Measurements from ENCODE around the gene INAFM2. TPM values are rescaled to one million over a fixed set of nuclear protein-coding genes. Genes with fewer than 3 reads are reported as not detected.

The INAFM2 gene
- polyA plus RNA-seq, 1 donor from 2014 or later = 14.8 TPM

DNA sequence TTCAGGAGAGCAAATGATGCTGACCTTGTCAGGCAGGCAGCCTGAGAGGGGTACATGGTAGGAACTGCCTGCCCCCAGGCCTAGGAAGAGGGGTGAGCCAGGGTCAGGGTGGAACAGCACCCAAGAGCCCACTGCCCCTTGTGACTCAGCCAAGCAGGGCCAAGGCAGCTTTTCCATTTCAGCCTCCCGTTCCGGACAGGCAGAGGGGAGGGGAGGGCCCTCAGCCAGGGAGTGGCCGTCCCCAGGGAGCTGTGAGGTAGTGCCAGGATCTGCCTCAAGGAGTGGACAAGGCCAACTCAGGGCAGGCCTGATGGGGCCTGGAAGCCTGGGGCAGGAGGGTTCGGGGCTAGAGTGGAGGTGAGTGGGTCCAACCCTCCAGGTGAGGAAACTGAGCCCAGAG is 35.5 kb upstream of the INAFM2 start:
- H3K4me2 ChIP-seq (ENCODE audit: low read length) = no peak overlapping the region
- TF ChIP-seq POLR2AphosphoS5 (IDR thresholded peaks at IDR 0.05) (no peak), RAD21 (conservative IDR thresholded peaks at IDR 0.05) (no peak), EP300 (conservative IDR thresholded peaks at IDR 0.05; ENCODE audit: poor library complexity, severe bottlenecking) (no peak)
- no peak overlapping the region for H2AFZ ChIP-seq (ENCODE audit: low read depth, low read length)
- no peaks in the 10 kb centered on the region for H4K20me1 ChIP-seq (ENCODE audit: insufficient read depth)
- H3F3A ChIP-seq (ENCODE audit: insufficient read depth, low read length, poor library complexity, severe bottlenecking) = no peaks in the 10 kb centered on the region
- H3K27ac ChIP-seq (ENCODE audit: low read length) = no peak overlapping the region
- H3K27me3 ChIP-seq (ENCODE audit: insufficient read depth, low read depth, low read length) = peaks cover 15% of the 10 kb centered on the region
- H3K4me3 ChIP-seq (ENCODE audit: low read length) = no peak overlapping the region
- H3K9me2 ChIP-seq (ENCODE audit: insufficient read depth, low read length) = no peaks in the 10 kb centered on the region
- no peaks in the 10 kb centered on the region for H3K79me2 ChIP-seq (replicated peaks; ENCODE audit: insufficient read depth, low read length)
- no peaks in the 10 kb centered on the region for H3K36me3 ChIP-seq (ENCODE audit: insufficient read depth, low read length)
- H3K9me3 ChIP-seq (ENCODE audit: low read length) = no peaks in the 10 kb centered on the region
- H3K9ac ChIP-seq (ENCODE audit: low read length) = no peak overlapping the region

- TF ChIP-seq POLR2AphosphoS5 (IDR thresholded peaks at IDR 0.05) = no peak
- TF ChIP-seq RAD21 (conservative IDR thresholded peaks at IDR 0.05) = no peak
- no peak for TF ChIP-seq MXI1 (conservative IDR thresholded peaks at IDR 0.05; ENCODE audit: poor library complexity, severe bottlenecking)
- TF ChIP-seq SMC3 (conservative IDR thresholded peaks at IDR 0.05; ENCODE audit: poor library complexity) = no peak
- no peak for TF ChIP-seq TAF1 (IDR thresholded peaks at IDR 0.05; ENCODE audit: low read depth)
- TF ChIP-seq EP300 (conservative IDR thresholded peaks at IDR 0.05; ENCODE audit: poor library complexity, severe bottlenecking) = no peak
- TF ChIP-seq, protein P1, sequence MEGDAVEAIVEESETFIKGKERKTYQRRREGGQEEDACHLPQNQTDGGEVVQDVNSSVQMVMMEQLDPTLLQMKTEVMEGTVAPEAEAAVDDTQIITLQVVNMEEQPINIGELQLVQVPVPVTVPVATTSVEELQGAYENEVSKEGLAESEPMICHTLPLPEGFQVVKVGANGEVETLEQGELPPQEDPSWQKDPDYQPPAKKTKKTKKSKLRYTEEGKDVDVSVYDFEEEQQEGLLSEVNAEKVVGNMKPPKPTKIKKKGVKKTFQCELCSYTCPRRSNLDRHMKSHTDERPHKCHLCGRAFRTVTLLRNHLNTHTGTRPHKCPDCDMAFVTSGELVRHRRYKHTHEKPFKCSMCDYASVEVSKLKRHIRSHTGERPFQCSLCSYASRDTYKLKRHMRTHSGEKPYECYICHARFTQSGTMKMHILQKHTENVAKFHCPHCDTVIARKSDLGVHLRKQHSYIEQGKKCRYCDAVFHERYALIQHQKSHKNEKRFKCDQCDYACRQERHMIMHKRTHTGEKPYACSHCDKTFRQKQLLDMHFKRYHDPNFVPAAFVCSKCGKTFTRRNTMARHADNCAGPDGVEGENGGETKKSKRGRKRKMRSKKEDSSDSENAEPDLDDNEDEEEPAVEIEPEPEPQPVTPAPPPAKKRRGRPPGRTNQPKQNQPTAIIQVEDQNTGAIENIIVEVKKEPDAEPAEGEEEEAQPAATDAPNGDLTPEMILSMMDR (IDR thresholded peaks at IDR 0.05; ENCODE audit: poor library complexity, severe bottlenecking) = no peak
- TF ChIP-seq EZH2 (IDR thresholded peaks at IDR 0.05; ENCODE audit: borderline replicate concordance, insufficient read depth, low read length, poor library complexity, severe bottlenecking) = no peak
- TF ChIP-seq, protein P2, sequence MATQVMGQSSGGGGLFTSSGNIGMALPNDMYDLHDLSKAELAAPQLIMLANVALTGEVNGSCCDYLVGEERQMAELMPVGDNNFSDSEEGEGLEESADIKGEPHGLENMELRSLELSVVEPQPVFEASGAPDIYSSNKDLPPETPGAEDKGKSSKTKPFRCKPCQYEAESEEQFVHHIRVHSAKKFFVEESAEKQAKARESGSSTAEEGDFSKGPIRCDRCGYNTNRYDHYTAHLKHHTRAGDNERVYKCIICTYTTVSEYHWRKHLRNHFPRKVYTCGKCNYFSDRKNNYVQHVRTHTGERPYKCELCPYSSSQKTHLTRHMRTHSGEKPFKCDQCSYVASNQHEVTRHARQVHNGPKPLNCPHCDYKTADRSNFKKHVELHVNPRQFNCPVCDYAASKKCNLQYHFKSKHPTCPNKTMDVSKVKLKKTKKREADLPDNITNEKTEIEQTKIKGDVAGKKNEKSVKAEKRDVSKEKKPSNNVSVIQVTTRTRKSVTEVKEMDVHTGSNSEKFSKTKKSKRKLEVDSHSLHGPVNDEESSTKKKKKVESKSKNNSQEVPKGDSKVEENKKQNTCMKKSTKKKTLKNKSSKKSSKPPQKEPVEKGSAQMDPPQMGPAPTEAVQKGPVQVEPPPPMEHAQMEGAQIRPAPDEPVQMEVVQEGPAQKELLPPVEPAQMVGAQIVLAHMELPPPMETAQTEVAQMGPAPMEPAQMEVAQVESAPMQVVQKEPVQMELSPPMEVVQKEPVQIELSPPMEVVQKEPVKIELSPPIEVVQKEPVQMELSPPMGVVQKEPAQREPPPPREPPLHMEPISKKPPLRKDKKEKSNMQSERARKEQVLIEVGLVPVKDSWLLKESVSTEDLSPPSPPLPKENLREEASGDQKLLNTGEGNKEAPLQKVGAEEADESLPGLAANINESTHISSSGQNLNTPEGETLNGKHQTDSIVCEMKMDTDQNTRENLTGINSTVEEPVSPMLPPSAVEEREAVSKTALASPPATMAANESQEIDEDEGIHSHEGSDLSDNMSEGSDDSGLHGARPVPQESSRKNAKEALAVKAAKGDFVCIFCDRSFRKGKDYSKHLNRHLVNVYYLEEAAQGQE (IDR thresholded peaks at IDR 0.05; ENCODE audit: borderline replicate concordance) = no peak
- Histone ChIP-seq H3K27me3 (ENCODE audit: insufficient read depth, low read depth, low read length) (peaks cover 2% of the 10 kb centered on the region), H3K4me2 (ENCODE audit: low read length) (no peak overlapping the region)
These were observed 34.2 kb upstream of the INAFM2 start for GRCh38 chr15:40289140-40289775.

More at GRCh38 chr15:40289140-40289775, 34.2 kb upstream of the INAFM2 start:
- H3K9me2 ChIP-seq (ENCODE audit: insufficient read depth, low read length) = no peaks in the 10 kb centered on the region
- no peak overlapping the region for H3K4me3 ChIP-seq (ENCODE audit: low read length)
- no peaks in the 10 kb centered on the region for H3K36me3 ChIP-seq (ENCODE audit: insufficient read depth, low read length)
- no peaks in the 10 kb centered on the region for H3F3A ChIP-seq (ENCODE audit: insufficient read depth, low read length, poor library complexity, severe bottlenecking)
- no peak overlapping the region for H3K9ac ChIP-seq (ENCODE audit: low read length)
- no peaks in the 10 kb centered on the region for H3K9me3 ChIP-seq (ENCODE audit: low read length)
- no peaks in the 10 kb centered on the region for H3K79me2 ChIP-seq (replicated peaks; ENCODE audit: insufficient read depth, low read length)
- H4K20me1 ChIP-seq (ENCODE audit: insufficient read depth) = no peaks in the 10 kb centered on the region
- no peak overlapping the region for H3K27ac ChIP-seq (ENCODE audit: low read length)
- H2AFZ ChIP-seq (ENCODE audit: low read depth, low read length) = no peak overlapping the region
